ENCODE measurements around the gene WDR91.

The WDR91 gene

DNA sequence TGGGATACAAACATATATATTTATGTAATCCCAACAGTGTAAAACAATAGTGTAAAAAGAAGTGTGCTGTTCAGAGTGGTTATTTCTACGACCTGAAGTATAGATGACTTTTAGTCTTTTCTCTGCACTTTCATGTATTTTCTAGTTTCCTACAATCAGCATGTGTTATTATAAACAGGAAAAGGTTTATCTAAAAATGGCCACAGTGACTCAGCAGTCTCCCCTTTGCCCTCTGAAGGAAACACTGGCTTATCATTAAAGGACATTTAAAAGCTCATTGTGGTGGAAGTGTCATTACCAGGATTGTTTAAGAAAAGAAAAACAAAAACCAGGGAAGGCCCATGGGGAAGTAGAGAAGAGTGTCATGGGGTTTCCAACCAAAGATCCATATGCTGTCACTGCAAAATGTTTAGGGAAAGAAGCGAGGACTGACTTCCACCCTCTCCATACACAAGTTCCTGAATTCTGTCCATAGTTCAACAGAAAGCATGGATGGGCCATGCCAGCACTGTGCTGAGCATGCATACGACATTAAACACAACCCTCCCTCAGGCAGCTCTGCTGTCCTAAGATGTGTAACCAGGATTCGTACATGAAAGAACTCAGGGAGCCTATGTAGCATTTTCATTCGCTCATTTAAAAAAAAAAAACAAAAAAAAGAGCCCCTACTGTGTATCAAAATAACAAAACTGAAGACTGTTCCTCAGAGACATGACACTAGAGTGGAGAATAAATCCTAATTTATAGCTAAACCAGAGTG is 51.0 kb downstream of the WDR91 start:
- peak; percentile 3 for DNase-seq

DNA sequence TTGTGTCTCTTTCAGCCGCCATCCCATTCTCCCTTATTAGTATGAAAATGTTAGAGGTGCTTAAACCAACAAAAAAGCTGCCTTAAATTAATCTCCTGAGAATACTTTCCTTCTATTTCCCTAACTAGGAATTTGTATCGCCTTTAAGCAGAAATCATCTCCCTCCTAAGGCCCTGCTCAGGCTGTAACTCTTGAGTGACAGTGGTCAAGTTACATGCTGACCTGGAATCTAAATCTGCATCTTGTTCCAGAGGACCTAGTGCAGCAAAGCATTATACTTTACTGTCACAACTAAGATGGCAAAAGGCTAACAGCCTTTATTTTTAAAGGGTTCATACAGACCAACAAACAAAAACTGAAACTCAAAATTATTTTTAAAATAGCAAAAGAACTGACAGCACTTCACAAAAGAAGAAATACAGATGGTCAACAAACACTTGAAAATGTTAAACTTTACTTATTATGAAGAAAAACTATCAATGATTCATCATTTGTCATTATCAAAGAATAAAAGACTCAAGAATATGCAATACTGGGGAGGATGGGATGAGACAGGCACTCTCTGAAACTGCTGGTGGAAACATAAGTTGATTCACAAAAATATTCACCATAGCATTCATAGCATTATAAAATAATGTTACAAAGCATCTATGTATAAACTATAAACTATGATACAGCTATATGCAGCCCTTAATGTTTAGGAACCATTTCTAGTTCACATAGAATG is 51.8 kb downstream of the WDR91 start:
- DNase-seq = no peak

DNA sequence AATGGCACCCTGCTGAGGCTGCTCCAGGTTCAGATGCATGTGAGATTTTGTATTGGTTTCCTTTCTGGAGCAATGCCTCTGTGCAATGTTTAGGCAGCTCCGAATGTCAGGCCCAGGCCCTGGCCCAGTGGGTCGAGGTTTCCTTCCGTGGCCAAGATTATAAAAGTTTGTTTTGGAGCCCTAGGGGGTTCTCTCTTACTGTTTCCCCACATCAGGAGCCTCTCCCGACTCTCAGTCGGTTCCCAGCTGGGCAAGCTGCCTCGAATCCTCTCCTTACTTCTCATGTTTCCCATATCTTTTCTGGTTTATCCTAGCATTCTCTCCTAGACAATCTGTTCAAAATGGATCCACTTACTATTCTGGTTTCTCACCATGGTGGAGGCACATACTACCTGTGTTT is 52.5 kb downstream of the WDR91 start:
- DNase-seq = no peak

DNA sequence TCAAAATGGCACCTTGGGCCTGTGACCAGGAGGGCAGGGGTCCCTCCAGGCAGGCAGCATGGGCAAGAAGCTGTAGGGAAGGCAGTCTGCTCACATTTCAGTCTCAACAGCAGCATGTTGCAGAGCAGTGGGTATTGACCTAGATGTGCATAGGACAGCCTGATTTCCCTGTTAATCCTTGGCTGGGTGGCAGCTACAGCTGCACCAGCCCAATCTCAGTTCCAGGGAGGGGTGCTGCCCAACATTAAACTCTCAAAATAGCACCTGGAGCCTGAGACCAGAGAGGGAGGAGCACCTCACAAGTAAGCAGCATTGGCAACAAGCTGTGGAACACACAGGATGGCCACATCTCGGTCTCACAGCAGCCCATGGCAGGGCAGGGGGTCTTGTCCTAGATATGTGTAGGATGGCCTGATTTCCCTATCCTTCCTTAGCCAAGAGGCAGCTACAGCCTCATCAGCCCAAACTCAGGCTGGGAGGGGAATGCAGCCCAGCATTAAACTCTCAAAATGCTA is 53.1 kb downstream of the WDR91 start:
- no peak for DNase-seq

DNA sequence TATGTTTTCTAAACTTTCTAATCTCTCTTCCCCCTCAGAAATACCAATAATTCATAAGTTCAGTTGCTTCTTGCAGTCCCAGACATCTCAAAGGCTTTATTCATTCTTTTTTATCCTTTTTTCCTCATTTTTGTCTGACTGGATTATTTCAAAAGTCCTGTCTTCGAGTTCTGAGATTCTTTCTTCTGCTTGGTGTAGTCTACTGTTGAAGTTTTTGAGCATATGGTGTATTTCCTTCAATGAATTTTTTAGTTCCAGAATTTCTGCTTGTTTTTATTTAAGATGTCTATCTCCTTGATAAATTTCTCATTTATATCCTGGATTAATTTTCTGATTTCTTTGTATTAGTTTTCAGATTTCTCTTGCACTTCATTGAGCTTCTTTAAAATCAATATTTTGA is 55.0 kb downstream of the WDR91 start:
- DNase-seq = no peak

DNA sequence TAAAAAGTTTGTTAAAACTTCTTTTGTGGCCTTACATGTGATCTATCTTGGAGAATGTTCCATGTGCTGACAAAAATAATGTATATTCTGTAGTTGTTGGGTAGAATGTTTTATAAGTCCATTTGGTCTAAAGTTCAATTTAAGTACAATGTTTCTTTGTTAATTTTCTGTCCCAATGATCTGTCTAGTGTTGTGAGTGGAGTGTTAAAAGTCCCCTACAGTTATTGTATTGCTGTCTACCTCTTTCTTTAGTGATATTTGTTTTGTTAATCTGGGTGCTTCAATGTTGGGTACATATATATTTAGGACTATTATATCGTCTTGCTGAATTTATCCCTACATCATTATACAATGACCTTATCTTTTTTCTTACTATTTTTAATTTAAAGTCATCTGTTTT is 56.6 kb downstream of the WDR91 start:
- DNase-seq = no peak

DNA sequence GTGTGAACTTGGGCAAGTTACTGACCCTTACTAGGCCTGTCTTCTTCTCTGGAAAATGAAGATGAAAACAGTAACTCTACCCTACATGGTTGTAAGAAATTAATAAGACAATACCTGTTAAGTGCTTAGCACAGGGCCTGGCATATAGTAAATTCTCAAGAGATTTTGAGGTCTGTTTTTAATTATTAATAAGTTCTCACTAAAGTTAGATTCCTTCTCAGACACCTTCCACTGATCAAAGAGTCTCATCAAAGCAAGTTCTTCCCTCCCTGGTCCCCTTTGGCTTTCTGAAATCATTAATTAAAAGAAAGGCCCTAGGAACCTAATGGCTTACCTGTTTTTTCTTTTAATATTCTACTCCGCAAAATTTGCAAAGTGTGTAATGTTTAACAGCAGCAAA is 58.9 kb downstream of the WDR91 start:
- DNase-seq = no peak

DNA sequence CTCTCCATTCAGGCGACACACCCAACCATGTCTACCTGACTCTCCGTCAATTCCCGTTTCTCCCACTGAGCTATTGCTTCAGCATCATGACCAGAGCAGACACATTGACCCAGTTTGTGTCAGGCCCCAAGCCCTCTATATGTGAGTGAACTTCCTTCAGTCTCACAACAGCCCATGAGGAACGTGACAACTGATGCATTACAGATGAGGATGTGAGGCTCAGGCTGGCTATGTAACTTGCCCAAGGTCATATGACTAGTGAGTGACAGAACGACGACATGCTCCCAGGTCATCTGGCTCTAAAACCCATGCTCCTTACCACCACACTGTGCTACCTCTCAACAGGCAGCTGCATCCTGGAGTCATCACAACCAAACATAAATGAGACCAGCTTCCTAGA is 59.8 kb downstream of the WDR91 start:
- DNase-seq = peak; percentile 13

DNA sequence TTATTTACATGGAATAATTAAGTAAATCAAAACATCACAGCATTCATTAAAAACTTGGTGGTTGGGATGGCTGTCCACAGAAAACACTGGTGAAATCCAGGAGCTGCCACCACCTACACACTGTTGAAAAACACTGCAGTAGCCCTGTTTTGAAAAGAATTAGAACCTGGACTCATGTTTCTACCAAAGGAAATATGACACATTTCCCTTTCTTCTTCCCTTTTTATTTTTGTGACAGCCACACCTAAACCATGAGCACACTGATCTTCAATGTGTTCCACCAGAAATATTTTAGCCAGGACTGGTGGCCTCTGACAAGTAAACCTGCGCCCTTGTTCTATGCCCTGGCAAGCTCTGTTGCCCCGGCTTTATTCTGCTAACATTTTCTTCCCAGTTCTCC is 60.2 kb downstream of the WDR91 start:
- peak; percentile 11 for DNase-seq

DNA sequence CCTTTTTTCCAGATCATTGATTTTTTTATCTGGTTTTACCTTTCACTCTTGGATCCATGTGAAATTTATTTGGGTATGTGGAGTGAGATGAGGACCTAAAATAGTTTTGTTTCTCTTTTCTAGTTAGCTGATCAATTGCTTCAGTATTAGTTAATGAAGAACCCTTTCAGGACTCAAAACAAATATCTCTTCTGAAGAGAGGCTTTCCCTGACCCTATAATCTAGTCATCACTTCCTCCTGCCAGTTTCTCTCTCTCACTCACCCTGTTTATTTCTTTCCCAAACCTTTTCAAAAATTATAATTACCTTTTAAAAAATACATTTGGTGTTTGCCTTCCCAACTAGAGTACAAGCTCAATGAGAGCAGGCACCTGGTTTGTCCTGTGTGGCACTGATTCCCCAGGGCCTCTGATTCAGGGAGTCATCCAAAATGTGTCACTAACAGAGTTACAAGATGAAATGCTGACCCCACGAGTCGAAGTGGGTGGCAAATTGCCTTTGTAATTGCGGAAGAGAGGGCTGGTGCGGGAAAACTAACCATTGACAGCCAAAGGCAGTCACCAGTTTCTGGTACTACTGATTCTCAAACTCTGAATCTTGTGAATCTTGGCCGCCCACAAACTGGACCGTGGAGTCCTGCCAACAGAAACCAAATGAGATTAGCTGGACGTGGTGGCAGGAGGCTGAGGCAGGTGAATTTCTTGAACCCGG is 61.1 kb downstream of the WDR91 start:
- no peak for DNase-seq

DNA sequence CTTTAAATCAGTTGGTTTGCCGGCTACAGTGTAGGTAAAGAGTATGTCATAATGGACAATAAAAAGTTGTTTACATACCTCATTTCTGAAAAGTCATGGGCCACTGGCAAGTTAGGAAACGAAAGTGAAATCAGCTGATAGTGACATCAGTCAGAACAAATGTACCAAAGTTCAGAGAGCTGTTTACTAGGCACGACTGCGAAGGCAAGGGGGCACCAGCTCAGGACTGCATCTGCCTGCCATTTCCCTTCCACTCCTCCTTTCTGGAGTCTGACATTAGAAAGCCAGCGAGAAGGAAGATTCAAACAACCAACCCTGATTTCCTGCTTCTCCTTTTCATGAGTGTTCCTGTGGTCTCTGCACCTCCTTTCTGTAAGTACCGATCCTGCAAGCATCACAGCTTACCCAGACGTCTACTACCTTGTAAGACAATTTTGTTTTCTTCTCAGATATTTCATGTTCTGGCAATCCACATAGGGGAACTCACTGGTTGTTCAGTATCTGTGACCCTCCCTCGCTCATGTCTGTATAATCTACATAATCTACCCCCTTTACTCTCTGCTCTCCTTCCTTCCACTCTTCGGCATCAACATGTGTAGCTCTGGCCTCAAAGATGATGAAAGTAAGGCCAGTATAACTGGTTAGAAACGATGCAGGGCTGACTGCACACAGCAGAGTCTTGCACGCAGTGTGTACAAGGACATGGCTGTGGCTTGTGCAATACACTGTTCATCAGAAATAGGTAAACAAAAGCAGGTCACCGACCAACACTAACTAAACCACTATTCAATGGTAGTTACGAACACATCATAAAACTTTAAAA is 63.2 kb downstream of the WDR91 start, which contains the start of gene TMEM140:
Gene TMEM140, plus strand, starts transcription at position 174 of the 823 bp plus-strand sequence. CDS start 16,370 bp downstream, outside the sequence.
- DNase-seq = peak; percentile 15

DNA sequence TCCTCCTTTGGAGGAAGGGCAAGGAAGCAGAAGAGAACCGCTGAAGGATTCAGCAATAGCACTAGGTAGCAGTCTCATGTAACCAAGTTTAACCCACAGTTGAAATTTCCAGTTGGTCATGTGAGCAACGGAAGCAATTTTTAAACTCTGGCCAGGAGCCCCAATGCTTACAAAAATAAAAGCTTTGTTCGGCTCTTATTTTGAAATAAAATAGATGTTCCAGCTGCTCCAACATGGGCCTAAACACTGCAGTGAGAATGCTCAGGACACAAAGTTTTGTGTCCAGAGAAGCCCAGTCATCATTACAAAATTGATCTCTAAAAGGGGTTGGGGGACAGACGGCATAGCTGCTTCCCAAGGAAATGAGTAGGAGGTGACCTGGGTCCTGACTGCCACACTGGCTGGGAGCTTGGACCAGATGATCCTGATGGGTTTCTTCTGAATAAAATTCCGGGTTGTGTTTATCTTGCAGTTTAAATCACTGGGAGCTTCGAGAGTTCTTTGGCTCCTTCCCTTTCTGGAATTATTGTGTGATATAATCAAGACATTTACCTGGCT is 63.9 kb downstream of the WDR91 start:
- DNase-seq = no peak

DNA sequence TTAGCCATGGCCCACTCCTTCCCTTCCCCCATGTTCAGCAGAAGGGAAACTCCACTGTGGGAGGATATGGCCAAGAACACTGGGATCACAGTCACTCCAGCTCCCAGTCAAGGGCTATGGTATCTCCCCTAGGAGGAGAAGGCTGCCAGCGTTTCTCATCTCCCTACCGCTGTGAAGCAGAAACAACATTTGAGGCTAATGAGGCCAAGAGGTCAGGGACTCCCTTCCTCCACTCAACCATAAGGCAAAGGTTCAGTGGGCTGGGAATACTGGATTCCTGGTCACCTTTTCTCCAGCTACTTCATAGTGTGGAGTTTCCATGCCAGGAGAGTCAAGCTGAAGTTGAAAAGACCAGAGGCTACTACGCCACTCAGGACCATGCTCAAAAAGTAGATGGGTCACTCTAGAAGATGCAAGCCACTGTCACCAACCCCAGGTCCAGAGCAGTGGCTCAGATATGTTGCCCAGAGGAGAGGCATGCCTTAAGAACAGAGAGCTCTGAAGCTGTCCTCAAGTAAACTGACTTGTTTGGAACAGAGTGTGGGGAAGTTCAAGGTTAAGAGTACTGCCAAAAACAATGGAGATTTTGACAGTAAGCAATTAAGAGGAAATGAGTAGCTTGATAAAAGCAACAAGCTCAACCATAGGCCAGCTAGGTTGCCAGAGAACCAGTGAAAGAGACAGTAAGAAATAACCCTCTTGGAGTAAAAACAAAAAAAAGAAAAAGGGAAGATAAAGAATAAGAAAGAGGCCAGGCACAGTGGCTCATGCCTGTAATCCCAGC is 67.2 kb downstream of the WDR91 start:
- DNase-seq = no peak

Measured in GDM1 (cell line).